Adrenal gland (tissue), 12 donors: Measurements from ENCODE around the gene JAKMIP2. TPM values are rescaled to one million over a fixed set of nuclear protein-coding genes. Genes with fewer than 3 reads are reported as not detected.

ENCODE experiments used
- DNase-seq, 7 donors: peaks; one replicate each; pipeline ENCODE4 v3.0.0-alpha.2; 2019 to 2020
- H3K27ac ChIP-seq, 5 donors: fragments of 200-600 bp; sonication (generic) in 4 of 5; 1 replicate in 3 of 5; 2 replicates in 2 of 5; pipeline versions ENCODE4 v1.5.1 to v1.8.0; 2016 to 2020; ENCODE audit warnings: mild to moderate bottlenecking in 1 of 5
- H3K27me3 ChIP-seq: fragments of 200-600 bp; 2 replicates; pipeline ENCODE4 v1.8.0; 2021
- H3K36me3 ChIP-seq, 2 donors: fragments of 200-600 bp; replicated peaks in 1 of 2; 1 replicate in 1 of 2; 2 replicates in 1 of 2; pipeline versions ENCODE4 v1.5.1 to v1.8.0; 2018 to 2022
- H3K4me1 ChIP-seq, 2 donors: fragments of 200-600 bp; replicated peaks in 1 of 2; 1 replicate in 1 of 2; 2 replicates in 1 of 2; pipeline versions ENCODE4 v1.5.1 to v1.8.0; 2018 to 2021
- H3K4me3 ChIP-seq, 4 donors: fragments of 200-600 bp; sonication (generic) in 3 of 4; one replicate each; pipeline ENCODE4 v1.5.1; 2016 to 2018
- H3K9me3 ChIP-seq, 3 donors: fragments of 200-600 bp; sonication (generic) in 1 of 3; replicated peaks in 1 of 3; 1 replicate in 2 of 3; 2 replicates in 1 of 3; pipeline versions ENCODE4 v1.5.1 to v1.8.0; 2016 to 2021
- CTCF ChIP-seq, 6 experiments: fragments of 450-650 bp in 4 of 6; fragments of 200-600 bp in 2 of 6; sonication (generic) in 1 of 6; IDR thresholded peaks; 1 replicate in 5 of 6; 2 replicates in 1 of 6; pipeline versions ENCODE4 v1.5.1 to v1.8.0; 2016 to 2021; ENCODE audit warnings: antibody characterized with exemption in 6 of 6, mild to moderate bottlenecking in 2 of 6, moderate library complexity in 1 of 6
- POLR2A ChIP-seq, 2 donors: fragments of 450-650 bp; IDR thresholded peaks; one replicate each; pipeline ENCODE4 v1.6.1; 2017; ENCODE audit warnings: antibody characterized with exemption in 2 of 2, mild to moderate bottlenecking in 2 of 2, moderate library complexity in 1 of 2
- WGBS, 4 donors: extraction: QIAGEN DNeasy Blood & Tissue Kit in 2 of 4; methylation state at CpG; one replicate each; pipeline versions ENCODE4 v1.1.5 to v1.1.7; 2013 to 2017; 5-methylcytosine and 5-hydroxymethylcytosine counted together
- intact Hi-C, 2 donors: fragments of 100-400 bp; cut with DNase I; formaldehyde crosslinking; loops; one replicate each; pipeline versions ENCODE4 v1.14.1 to v1.15.0; 2022 to 2023
- polyA plus RNA-seq, 3 donors: library from polyadenylated mRNA; stranded (reverse); fragments of 200-250 nt in 2 of 3; fragments of 350-450 nt in 1 of 3; fragmentation: Illumina TruSeq in 1 of 3; extraction: RNeasy Lipid Tissue Mini Kit (QIAGEN cat#74804) in 1 of 3; gene quantifications; one replicate each; pipeline ENCODE4 v1.2.3, GENCODE V29; 2013 to 2014
- total RNA-seq, 9 donors: library from RNA; depleted of rRNA in 4 of 9; stranded (reverse); fragments of >200 nt in 4 of 9; fragments of 120-200 nt in 1 of 9; fragmentation: NEBNext Ultra II Directional in 1 of 9; extraction: Animal tissue kit (Norgen Biotek cat#: 25700) in 1 of 9; gene quantifications; one replicate each; pipeline versions ENCODE4 v1.1.0 to v1.2.4, GENCODE V29; 2013 to 2023
- donor health status: healthy with polysubstance abuse.
- donor health status: Bipolar disorder and iron deficiency.
- donor health status: DM: yes; HTN: yes; CAD: no.
- donor health status: DM: no; HTN: no; CAD: no.
- donor health status: DM: no; HTN: no; CAD: no.
- donor health status: DM: yes; HTN: yes; CAD: no.

Gene JAKMIP2
- total and polyA plus RNA-seq, 12 donors: 0.71 to 56.8 (median 4.0) TPM

DNA sequence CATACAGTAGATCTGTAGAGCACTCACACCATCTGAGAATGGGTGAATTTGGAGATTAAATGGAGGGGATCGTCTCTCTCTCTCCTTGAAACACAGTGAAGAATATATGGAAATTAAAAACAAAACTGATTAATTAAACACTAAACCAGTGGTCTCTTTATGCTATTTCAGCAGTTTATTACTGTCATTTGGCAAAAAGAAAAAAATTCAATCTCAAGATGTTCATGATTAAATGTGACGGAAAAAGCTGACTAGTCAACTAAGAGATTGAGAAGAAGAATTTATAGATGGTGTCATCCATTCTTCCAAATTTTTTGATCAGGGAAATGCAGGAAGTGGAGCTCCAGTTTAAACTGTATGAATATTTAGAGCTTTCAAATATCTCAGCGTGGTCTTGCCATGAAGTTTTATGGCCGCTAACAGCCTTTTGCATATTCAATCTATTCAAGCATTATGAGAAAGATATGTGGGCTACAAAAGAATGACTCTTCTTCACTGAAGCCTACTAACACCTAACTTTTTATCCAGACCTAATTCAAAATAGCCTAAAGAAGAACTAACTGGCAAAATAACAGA is 151.0 kb downstream of the JAKMIP2 start:
- TF ChIP-seq CTCF (IDR thresholded peaks at IDR 0.05) (no peak), POLR2A (IDR thresholded peaks at IDR 0.05) (no peak)
- H3K27me3 ChIP-seq: no peaks in the 10 kb centered on the region
- no peak for DNase-seq
- no peaks in the 10 kb centered on the region for H3K36me3 ChIP-seq
- H3K27ac ChIP-seq: no peak overlapping the region
- no peak overlapping the region for H3K4me3 ChIP-seq
- H3K9me3 ChIP-seq: no peaks in the 10 kb centered on the region
- intact Hi-C loops: no loop called here
- no peaks in the 10 kb centered on the region for H3K4me1 ChIP-seq
- WGBS, 4 donors: 93 to 97% (median 95%) methylated on average over 4 of the region's 4 CpGs

- Histone ChIP-seq H3K36me3 (no peaks in the 10 kb centered on the region), H3K4me3 (no peak overlapping the region), H3K27ac (no peak overlapping the region), H3K9me3 (no peaks in the 10 kb centered on the region), H3K27me3 (no peaks in the 10 kb centered on the region), H3K4me1 (no peaks in the 10 kb centered on the region)
- no peak for DNase-seq
- no peak for TF ChIP-seq CTCF (IDR thresholded peaks at IDR 0.05)
- no peak for TF ChIP-seq POLR2A (IDR thresholded peaks at IDR 0.05)
- intact Hi-C loops: loop anchor here in 1 of 2 donors (5.0 kb wide), 1 partner anchor 193 kb away; no protein-coding TSS in a partner anchor
- WGBS, 4 donors: 89 to 93% (median 89%) methylated on average over 4 of the region's 4 CpGs
These were observed 153.3 kb downstream of the JAKMIP2 start for GRCh38 chr5:147629196-147629595.

DNA sequence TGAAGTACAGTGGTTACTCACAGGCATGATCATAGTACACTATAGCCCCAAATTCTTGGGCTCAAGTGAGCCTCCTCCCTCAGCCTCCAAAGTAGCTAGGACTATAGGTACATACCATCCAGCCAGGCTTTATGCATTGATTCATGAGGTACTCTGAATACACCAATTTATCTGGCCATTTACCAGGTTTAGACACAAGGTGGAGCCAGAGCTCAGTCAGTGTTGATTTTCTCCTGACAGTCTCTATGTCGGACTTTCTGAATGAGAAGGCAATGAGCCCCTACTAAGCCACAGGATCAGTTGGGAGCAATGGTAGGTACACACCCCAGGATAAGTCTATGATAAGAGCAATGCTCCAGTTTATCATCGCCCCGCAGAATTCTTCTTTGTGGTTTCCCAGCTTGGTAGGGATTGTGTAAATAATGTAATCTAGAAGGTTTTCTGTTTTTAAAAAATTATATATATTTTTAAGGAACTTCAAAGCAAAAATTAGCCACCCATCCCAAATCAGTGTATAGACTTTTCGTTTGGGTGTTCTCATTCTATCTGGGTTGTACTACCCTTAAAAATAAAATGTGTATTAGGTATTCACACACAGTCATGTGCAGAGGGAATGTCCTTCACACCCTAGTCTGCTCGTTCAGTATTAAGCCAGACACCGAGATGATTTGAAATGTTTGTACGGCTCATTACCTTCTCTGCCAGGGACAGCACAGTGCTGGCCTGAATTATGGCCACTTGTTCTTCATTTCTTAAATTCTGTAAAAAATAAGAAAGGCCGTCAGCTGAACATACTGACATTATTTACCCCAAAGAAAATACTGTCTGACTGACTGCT is 154.3 kb downstream of the JAKMIP2 start:
- Histone ChIP-seq H3K27ac (no peak overlapping the region), H3K4me1 (no peaks in the 10 kb centered on the region), H3K4me3 (no peak overlapping the region), H3K36me3 (no peaks in the 10 kb centered on the region), H3K9me3 (no peaks in the 10 kb centered on the region), H3K27me3 (no peaks in the 10 kb centered on the region)
- intact Hi-C loops: loop anchor here in 1 of 2 donors (5.0 kb wide), 1 partner anchor 194 kb away; no protein-coding TSS in a partner anchor
- DNase-seq: peak; percentile 41 to 87 (median 73)
- TF ChIP-seq CTCF (IDR thresholded peaks at IDR 0.05): peak; percentile 62 to 94 (median 87)
- TF ChIP-seq POLR2A (IDR thresholded peaks at IDR 0.05): no peak
- 40 to 47% (median 44%) methylated on average over 8 of the region's 8 CpGs for WGBS, 4 donors

DNA sequence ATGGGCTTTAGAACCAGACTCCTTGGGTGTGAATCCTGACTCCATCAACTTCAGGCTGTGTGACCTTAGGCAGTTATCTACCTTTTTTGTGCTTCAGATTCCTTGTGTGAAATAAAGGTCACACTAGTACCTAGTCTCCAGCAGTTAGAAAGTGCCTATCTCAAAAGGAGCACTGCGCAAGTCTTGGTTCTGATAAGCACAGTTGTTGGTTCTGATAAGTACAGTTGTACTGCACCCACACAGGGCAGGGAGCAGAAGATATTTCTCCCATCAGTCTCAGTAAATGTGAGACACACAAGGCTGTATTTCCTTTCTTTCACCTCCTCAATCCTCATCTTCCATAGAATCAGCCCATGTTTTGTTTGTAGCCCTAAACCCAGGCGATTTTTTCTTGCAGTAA is 156.1 kb downstream of the JAKMIP2 start:
- intact Hi-C loops: loop anchor here (2.0 to 5.0 kb wide), 2 partner anchors 196 kb away; no protein-coding TSS in a partner anchor
- H3K4me3 ChIP-seq: no peak overlapping the region
- no peak for DNase-seq
- no peak for TF ChIP-seq POLR2A (IDR thresholded peaks at IDR 0.05)
- no peak for TF ChIP-seq CTCF (IDR thresholded peaks at IDR 0.05)
- H3K36me3 ChIP-seq: no peaks in the 10 kb centered on the region
- WGBS, 4 donors: 75 to 81% (median 79%) methylated on average over 2 of the region's 2 CpGs
- no peak overlapping the region for H3K27ac ChIP-seq
- H3K9me3 ChIP-seq: no peaks in the 10 kb centered on the region
- no peaks in the 10 kb centered on the region for H3K27me3 ChIP-seq
- H3K4me1 ChIP-seq: no peaks in the 10 kb centered on the region
